PC-3 (cell line): ENCODE data around the gene ATF7IP. TPM values are rescaled to one million over a fixed set of nuclear protein-coding genes. Genes with fewer than 3 reads are reported as not detected.

Experiments used
- ATAC-seq: fragments of 200-7000 bp; cut with Tn5 transposase; 2 replicates; pipeline ENCODE4 v1.9.1; 2020; ENCODE audit warnings: mild to moderate bottlenecking, moderate library complexity
- BruUV-seq: library from RNA; stranded (reverse); fragments of 400-500 nt; replicated peaks from 2 replicates; lab custom pipeline; 2021; lab: Mats Ljungman, UMichigan
- CTCF ChIA-PET: fragments of 300-600 bp; sonication (Branson Sonifier 250); formaldehyde crosslinking; loops from one replicate; lab custom pipeline; 2022; ENCODE audit warnings: antibody characterized with exemption; lab: Charles Lee
- POLR2A ChIA-PET: fragments of 300-600 bp; sonication (Branson Sonifier 250); formaldehyde crosslinking; loops from one replicate; lab custom pipeline; 2022; ENCODE audit warnings: antibody characterized with exemption; ENCODE audit not compliant: unreplicated experiment; lab: Charles Lee
- DNase-seq: peaks from one replicate; pipeline ENCODE4 v3.0.0-alpha.2; 2015
- H2AFZ ChIP-seq: fragments of 300-600 bp; sonication (generic); 2 replicates; pipeline ENCODE4 v1.6.0; 2016; ENCODE audit warnings: antibody characterized with exemption, low read length
- H3F3A ChIP-seq: fragments of 300-600 bp; sonication (generic); one replicate; pipeline ENCODE4 v1.6.0; 2017; ENCODE audit warnings: antibody characterized with exemption, low read length, control low read depth, mild to moderate bottlenecking; ENCODE audit not compliant: unreplicated experiment
- H3K27ac ChIP-seq: fragments of 300-600 bp; sonication (generic); 2 replicates; pipeline ENCODE4 v1.5.1; 2016; ENCODE audit warnings: mild to moderate bottlenecking, low read length
- H3K27me3 ChIP-seq: fragments of 300-600 bp; sonication (generic); 2 replicates; pipeline ENCODE4 v1.6.1; 2016; ENCODE audit warnings: low read length, mixed read lengths
- H3K36me3 ChIP-seq: fragments of 300-600 bp; sonication (generic); 2 replicates; pipeline ENCODE4 v1.6.1; 2016; ENCODE audit warnings: low read depth, mixed run types, low read length, mixed read lengths
- H3K4me1 ChIP-seq: fragments of 300-600 bp; sonication (generic); 2 replicates; pipeline ENCODE4 v1.5.1; 2016; ENCODE audit warnings: low read length; ENCODE audit not compliant: insufficient read depth
- H3K4me2 ChIP-seq: fragments of 300-600 bp; sonication (generic); 2 replicates; pipeline ENCODE4 v1.6.0; 2016; ENCODE audit warnings: low read length
- H3K4me3 ChIP-seq: fragments of 300-600 bp; sonication (generic); 2 replicates; pipeline ENCODE4 v1.5.1; 2016; ENCODE audit warnings: mild to moderate bottlenecking, low read length, mixed read lengths
- H3K79me2 ChIP-seq: fragments of 300-600 bp; sonication (generic); 2 replicates; pipeline ENCODE4 v1.6.1; 2017; ENCODE audit warnings: low read length, mixed read lengths
- H3K9ac ChIP-seq: fragments of 300-600 bp; sonication (generic); 2 replicates; pipeline ENCODE4 v1.6.0; 2016; ENCODE audit warnings: mild to moderate bottlenecking, low read length
- H3K9me2 ChIP-seq: fragments of 300-600 bp; sonication (generic); replicated peaks from 2 replicates; pipeline ENCODE4 v1.6.1; 2016; ENCODE audit warnings: mixed run types, low read length, mixed read lengths
- H3K9me3 ChIP-seq: fragments of 300-600 bp; sonication (generic); 2 replicates; pipeline ENCODE4 v1.6.1; 2016; ENCODE audit warnings: low read length, mixed read lengths
- H4K20me1 ChIP-seq: fragments of 300-600 bp; sonication (generic); 2 replicates; pipeline ENCODE4 v1.6.1; 2016; ENCODE audit warnings: low read length, mixed read lengths
- EZH2 ChIP-seq: fragments of 300-600 bp; sonication (generic); IDR thresholded peaks from one replicate; pipeline ENCODE4 v1.6.1; 2017; ENCODE audit warnings: antibody characterized with exemption, mild to moderate bottlenecking, low read length; ENCODE audit not compliant: unreplicated experiment
- EZH2phosphoT487 ChIP-seq: fragments of 300-600 bp; sonication (generic); IDR thresholded peaks from 2 replicates; pipeline ENCODE4 v1.6.1; 2018; ENCODE audit warnings: mild to moderate bottlenecking, antibody characterized with exemption, low read length, borderline replicate concordance
- intact Hi-C: fragments of 100-400 bp; cut with micrococcal nuclease; formaldehyde crosslinking; loops from 2 replicates; pipeline ENCODE4 v1.9.0; 2023
- total RNA-seq: library from RNA; depleted of rRNA; stranded (reverse); fragments of >200 nt; gene quantifications from 2 replicates; pipeline ENCODE4 v1.2.3, GENCODE V29; 2014
- TF ChIP-seq, protein P1 (sequence below): fragments of 300-600 bp; sonication (generic); conservative IDR thresholded peaks from 2 replicates; pipeline ENCODE4 v1.5.1; 2017; ENCODE audit warnings: antibody characterized with exemption, low read depth, mild to moderate bottlenecking, low read length

ATF7IP gene
- total RNA-seq, 1 experiment from 2014 or later, result 12.5 TPM

GRCh38 chr12:14452336-14452735, 86.9 kb downstream of the ATF7IP start:
- Histone ChIP-seq H3K9ac (no peak overlapping the region), H3K79me2 (0 out of 2 replicates have a peak, but pooled peaks cover 7% of the 10 kb centered on the region), H3K36me3 (peaks cover 15% of the 10 kb centered on the region), H3K4me1 (no peaks in the 10 kb centered on the region), H4K20me1 (no peaks in the 10 kb centered on the region), H3K9me2 (no peaks in the 10 kb centered on the region), H3K27me3 (no peaks in the 10 kb centered on the region), H3F3A (no peaks in the 10 kb centered on the region), H3K9me3 (no peaks in the 10 kb centered on the region), H3K4me3 (no peak overlapping the region), H3K4me2 (no peak overlapping the region), H2AFZ (no peak overlapping the region), H3K27ac (no peak overlapping the region)
- DNase-seq (no peak), ATAC-seq (no peak)
- intact Hi-C loops, result no loop called here
- TF ChIP-seq EZH2, result no peak
- TF ChIP-seq EZH2phosphoT487, result no peak
- TF ChIP-seq, protein P1, sequence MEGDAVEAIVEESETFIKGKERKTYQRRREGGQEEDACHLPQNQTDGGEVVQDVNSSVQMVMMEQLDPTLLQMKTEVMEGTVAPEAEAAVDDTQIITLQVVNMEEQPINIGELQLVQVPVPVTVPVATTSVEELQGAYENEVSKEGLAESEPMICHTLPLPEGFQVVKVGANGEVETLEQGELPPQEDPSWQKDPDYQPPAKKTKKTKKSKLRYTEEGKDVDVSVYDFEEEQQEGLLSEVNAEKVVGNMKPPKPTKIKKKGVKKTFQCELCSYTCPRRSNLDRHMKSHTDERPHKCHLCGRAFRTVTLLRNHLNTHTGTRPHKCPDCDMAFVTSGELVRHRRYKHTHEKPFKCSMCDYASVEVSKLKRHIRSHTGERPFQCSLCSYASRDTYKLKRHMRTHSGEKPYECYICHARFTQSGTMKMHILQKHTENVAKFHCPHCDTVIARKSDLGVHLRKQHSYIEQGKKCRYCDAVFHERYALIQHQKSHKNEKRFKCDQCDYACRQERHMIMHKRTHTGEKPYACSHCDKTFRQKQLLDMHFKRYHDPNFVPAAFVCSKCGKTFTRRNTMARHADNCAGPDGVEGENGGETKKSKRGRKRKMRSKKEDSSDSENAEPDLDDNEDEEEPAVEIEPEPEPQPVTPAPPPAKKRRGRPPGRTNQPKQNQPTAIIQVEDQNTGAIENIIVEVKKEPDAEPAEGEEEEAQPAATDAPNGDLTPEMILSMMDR, result no peak
- no TSS peak for BruUV-seq
- ChIA-PET CTCF (no interaction called here), POLR2A (no interaction called here)

DNA sequence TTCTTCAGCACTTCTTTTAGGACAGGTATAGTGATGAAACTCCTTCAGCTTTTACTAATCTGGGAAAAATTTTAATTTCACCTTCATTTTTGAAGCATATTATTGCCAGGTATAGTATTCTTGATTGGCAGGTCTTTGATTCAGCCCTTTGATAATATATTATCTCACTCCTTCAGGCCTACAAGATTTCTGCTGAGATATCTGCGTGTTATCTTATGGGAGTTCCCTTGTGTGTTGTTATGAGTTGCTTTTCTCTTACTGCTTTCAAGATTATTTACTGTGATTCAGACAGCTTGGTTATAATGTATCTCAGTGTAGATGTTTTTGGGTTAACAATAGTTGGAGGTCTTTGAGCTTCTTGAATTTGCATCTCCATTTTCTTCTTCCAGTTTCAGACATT, 87.4 kb downstream of the ATF7IP start:
- 0 out of 2 replicates have a peak, but pooled peaks cover 7% of the 10 kb centered on the region for H3K79me2 ChIP-seq
- no peaks in the 10 kb centered on the region for H3K27me3 ChIP-seq
- no peak overlapping the region for H3K27ac ChIP-seq
- H3F3A ChIP-seq, result no peaks in the 10 kb centered on the region
- H3K4me2 ChIP-seq, result no peak overlapping the region
- DNase-seq (no peak), ATAC-seq (no peak)
- intact Hi-C loops, result no loop called here
- POLR2A ChIA-PET, result no interaction called here
- H3K9me2 ChIP-seq, result no peaks in the 10 kb centered on the region
- peaks cover 15% of the 10 kb centered on the region for H3K36me3 ChIP-seq
- TF ChIP-seq EZH2phosphoT487 (no peak), EZH2 (no peak)
- TF ChIP-seq, protein P1, result no peak
- H3K4me3 ChIP-seq, result no peak overlapping the region
- no peaks in the 10 kb centered on the region for H4K20me1 ChIP-seq
- H3K4me1 ChIP-seq, result no peaks in the 10 kb centered on the region
- BruUV-seq, result no TSS peak
- no peak overlapping the region for H3K9ac ChIP-seq
- no peak overlapping the region for H2AFZ ChIP-seq
- CTCF ChIA-PET, result no interaction called here
- no peaks in the 10 kb centered on the region for H3K9me3 ChIP-seq

DNA sequence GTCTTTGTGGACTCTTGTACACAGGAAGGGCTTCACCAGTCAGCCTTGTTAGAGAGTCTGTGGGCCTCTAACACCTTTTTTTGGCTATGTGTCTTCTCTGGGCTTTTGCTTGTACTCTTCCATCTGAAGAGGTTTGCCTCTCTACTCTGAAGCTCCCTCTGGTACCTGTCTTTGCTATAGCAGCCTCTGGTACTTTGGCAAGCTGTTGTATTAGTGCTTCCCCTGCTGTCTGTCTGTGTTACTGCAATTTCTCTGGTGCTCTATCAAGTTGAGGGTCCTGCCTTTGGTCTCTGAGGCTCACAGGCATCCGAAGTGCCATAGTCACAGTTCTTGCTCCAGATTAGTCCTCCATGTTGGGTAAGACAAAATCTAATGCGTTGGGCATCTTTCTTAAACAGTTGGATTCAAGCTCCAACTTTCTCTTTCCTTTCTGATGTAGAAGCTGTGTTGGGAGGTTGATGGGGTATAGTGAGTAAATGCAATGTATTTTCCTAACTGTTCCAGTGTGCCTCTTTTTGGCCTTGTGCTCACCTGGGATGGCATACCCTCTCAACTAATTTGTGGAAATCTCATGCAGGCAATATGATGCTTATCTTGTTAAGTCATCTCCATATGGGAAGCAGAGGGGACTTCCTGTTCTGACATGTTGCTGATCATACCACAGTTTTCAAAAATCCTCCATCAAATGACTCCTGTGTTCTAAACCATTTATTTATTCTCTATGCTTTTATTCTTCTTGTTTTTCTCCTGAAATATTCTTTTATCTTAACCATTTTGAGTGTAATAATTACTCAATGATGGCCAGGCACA, 88.8 kb downstream of the ATF7IP start:
- intact Hi-C loops, result no loop called here
- H3K36me3 ChIP-seq, result peaks cover 9% of the 10 kb centered on the region

More for the DNA sequence above, 88.8 kb downstream of the ATF7IP start:
- no peak overlapping the region for H3K4me2 ChIP-seq
- H3K4me1 ChIP-seq, result no peaks in the 10 kb centered on the region
- no peak overlapping the region for H3K27ac ChIP-seq
- ChIA-PET POLR2A (no interaction called here), CTCF (interaction anchor here (0.6 to 1.3 kb wide), 4 partner anchors 24 to 308 kb away, joined by 3 to 9 read pairs (median 4); no protein-coding TSS in a partner anchor)
- H4K20me1 ChIP-seq, result no peaks in the 10 kb centered on the region
- H3K27me3 ChIP-seq, result no peaks in the 10 kb centered on the region
- H3K9ac ChIP-seq, result no peak overlapping the region
- H2AFZ ChIP-seq, result no peak overlapping the region
- TF ChIP-seq EZH2phosphoT487, result no peak
- TF ChIP-seq, protein P1, result peak; percentile 79
- ATAC-seq (peak; percentile 51), DNase-seq (peak; percentile 59)
- no peaks in the 10 kb centered on the region for H3K9me2 ChIP-seq
- no TSS peak for BruUV-seq
- H3K79me2 ChIP-seq, result 0 out of 2 replicates have a peak, but pooled peaks cover 7% of the 10 kb centered on the region
- H3K4me3 ChIP-seq, result no peak overlapping the region
- H3K9me3 ChIP-seq, result no peaks in the 10 kb centered on the region
- H3F3A ChIP-seq, result no peaks in the 10 kb centered on the region
